OCI-LY7 (cell line): ENCODE measurements around the gene COX19. TPM values are rescaled to one million over a fixed set of nuclear protein-coding genes. Genes with fewer than 3 reads are reported as not detected.

Experiments used
- BruUV-seq: library from RNA; stranded (reverse); fragments of 400-500 nt; replicated peaks from 2 replicates; lab custom pipeline; 2021; lab: Mats Ljungman, UMichigan
- CTCF ChIA-PET: fragments of 300-600 bp; sonication (Branson Sonifier 250); formaldehyde crosslinking; loops from one replicate; lab custom pipeline; 2022; ENCODE audit warnings: antibody characterized with exemption; ENCODE audit not compliant: unreplicated experiment; lab: Charles Lee
- POLR2A ChIA-PET: fragments of 300-600 bp; sonication (Branson Sonifier 250); formaldehyde crosslinking; loops from one replicate; lab custom pipeline; 2022; ENCODE audit warnings: antibody characterized with exemption; lab: Charles Lee
- DNase-seq: peaks from one replicate; pipeline ENCODE4 v3.0.0-alpha.2; 2015; ENCODE audit warnings: low spot score
- H2AFZ ChIP-seq: fragments of 200-600 bp; sonication (generic), shearing (Covaris generic); 2 replicates; pipeline ENCODE4 v1.6.1; 2014; ENCODE audit warnings: mild to moderate bottlenecking, antibody characterized with exemption, low read length, moderate library complexity
- H3K27ac ChIP-seq: fragments of 200-600 bp; sonication (generic); 2 replicates; pipeline ENCODE4 v1.5.1; 2014; ENCODE audit warnings: mixed run types, low read depth, mild to moderate bottlenecking, moderate library complexity, low read length, inconsistent platforms; ENCODE audit not compliant: poor library complexity, severe bottlenecking
- H3K36me3 ChIP-seq: fragments of 200-600 bp; sonication (generic); 2 replicates; pipeline ENCODE4 v1.6.1; 2014; ENCODE audit warnings: mild to moderate bottlenecking, antibody characterized with exemption, low read length, moderate library complexity, mixed read lengths; ENCODE audit not compliant: insufficient read depth
- H3K4me1 ChIP-seq: fragments of 200-600 bp; sonication (generic); 2 replicates; pipeline ENCODE4 v1.5.1; 2014; ENCODE audit warnings: mild to moderate bottlenecking, low read length; ENCODE audit not compliant: insufficient read depth, poor library complexity, severe bottlenecking
- H3K4me2 ChIP-seq: fragments of 200-600 bp; sonication (generic); 2 replicates; pipeline ENCODE4 v1.6.1; 2014; ENCODE audit warnings: mild to moderate bottlenecking, low read length
- H3K4me3 ChIP-seq: fragments of 200-600 bp; sonication (generic); 2 replicates; pipeline ENCODE4 v1.5.1; 2014; ENCODE audit warnings: mild to moderate bottlenecking, low read depth, low read length; ENCODE audit not compliant: poor library complexity, severe bottlenecking
- H3K79me2 ChIP-seq: fragments of 200-600 bp; sonication (generic); 2 replicates; pipeline ENCODE4 v1.6.1; 2016; ENCODE audit warnings: low read depth, mild to moderate bottlenecking, low read length, moderate library complexity, mixed read lengths; ENCODE audit not compliant: insufficient read depth
- H3K9me2 ChIP-seq: fragments of 200-600 bp; sonication (generic); 2 replicates; pipeline ENCODE4 v1.6.1; 2016; ENCODE audit warnings: mild to moderate bottlenecking, low read length, mixed read lengths; ENCODE audit not compliant: insufficient read depth
- H3K9me3 ChIP-seq: fragments of 200-600 bp; sonication (generic); 2 replicates; pipeline ENCODE4 v1.6.1; 2014; ENCODE audit warnings: mild to moderate bottlenecking, mixed run types, low read length, mixed read lengths
- H4K20me1 ChIP-seq: fragments of 200-600 bp; sonication (generic); 2 replicates; pipeline ENCODE4 v1.6.1; 2014; ENCODE audit warnings: mild to moderate bottlenecking, antibody characterized with exemption, low read length, moderate library complexity, mixed read lengths; ENCODE audit not compliant: insufficient read depth
- EZH2phosphoT487 ChIP-seq: fragments of 200-600 bp; sonication (generic); IDR thresholded peaks from 2 replicates; pipeline ENCODE4 v1.6.1; 2018; ENCODE audit warnings: low read depth, borderline replicate concordance, mild to moderate bottlenecking, mixed run types, antibody characterized with exemption, low read length, moderate library complexity, mixed read lengths
- intact Hi-C: fragments of 100-400 bp; cut with micrococcal nuclease; formaldehyde crosslinking; loops from one replicate; pipeline ENCODE4 v1.10.0; 2022; ENCODE audit not compliant: unreplicated experiment
- total RNA-seq, 2 experiments: library from RNA; depleted of rRNA in 1 of 2; stranded (reverse); fragments of >200 nt in 1 of 2; shearing (Covaris generic) in 1 of 2; gene quantifications; 2 replicates each; pipeline ENCODE4 v1.2.3, GENCODE V29; 2014 to 2022
- TF ChIP-seq, protein P1 (sequence below): fragments of 200-600 bp; sonication (generic); conservative IDR thresholded peaks from 2 replicates; pipeline ENCODE4 v1.5.1; 2014; ENCODE audit warnings: mild to moderate bottlenecking, antibody characterized with exemption, low read length, moderate library complexity, mixed read lengths

The COX19 gene
- total RNA-seq, 2 experiments from 2014 or later = 23.2 to 43.1 TPM

DNA sequence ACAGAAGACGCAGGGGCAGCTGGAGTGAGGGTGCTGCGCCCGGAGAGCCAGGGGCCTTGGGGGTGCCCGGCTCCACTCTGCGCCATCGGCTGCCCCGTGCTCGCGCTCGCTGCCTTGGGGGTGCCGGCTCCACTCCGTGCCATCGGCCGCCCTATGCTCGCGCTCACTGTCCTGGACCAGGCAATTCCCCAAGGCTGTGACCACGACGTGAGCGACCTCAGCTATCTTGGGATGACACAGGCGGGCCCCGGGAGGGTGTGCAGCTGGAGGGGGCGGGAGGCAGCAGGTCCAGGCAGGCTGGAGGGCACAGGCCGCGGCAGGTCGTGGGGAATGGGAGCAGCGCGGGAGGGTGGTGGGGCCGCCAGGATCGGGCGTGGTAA, 37.4 kb upstream of the COX19 start:
- peaks cover 32% of the 10 kb centered on the region for H3K36me3 ChIP-seq
- DNase-seq = no peak
- no peaks in the 10 kb centered on the region for H3K79me2 ChIP-seq
- H3K4me1 ChIP-seq = peaks cover 10% of the 10 kb centered on the region
- no peak overlapping the region for H3K27ac ChIP-seq
- H2AFZ ChIP-seq = no peak overlapping the region
- no TSS peak for BruUV-seq
- CTCF ChIA-PET = no interaction called here
- no peak overlapping the region for H3K4me3 ChIP-seq
- no peaks in the 10 kb centered on the region for H4K20me1 ChIP-seq
- intact Hi-C loops = no loop called here
- POLR2A ChIA-PET = no interaction called here
- H3K9me2 ChIP-seq = no peaks in the 10 kb centered on the region
- no peaks in the 10 kb centered on the region for H3K9me3 ChIP-seq
- TF ChIP-seq, protein P1, sequence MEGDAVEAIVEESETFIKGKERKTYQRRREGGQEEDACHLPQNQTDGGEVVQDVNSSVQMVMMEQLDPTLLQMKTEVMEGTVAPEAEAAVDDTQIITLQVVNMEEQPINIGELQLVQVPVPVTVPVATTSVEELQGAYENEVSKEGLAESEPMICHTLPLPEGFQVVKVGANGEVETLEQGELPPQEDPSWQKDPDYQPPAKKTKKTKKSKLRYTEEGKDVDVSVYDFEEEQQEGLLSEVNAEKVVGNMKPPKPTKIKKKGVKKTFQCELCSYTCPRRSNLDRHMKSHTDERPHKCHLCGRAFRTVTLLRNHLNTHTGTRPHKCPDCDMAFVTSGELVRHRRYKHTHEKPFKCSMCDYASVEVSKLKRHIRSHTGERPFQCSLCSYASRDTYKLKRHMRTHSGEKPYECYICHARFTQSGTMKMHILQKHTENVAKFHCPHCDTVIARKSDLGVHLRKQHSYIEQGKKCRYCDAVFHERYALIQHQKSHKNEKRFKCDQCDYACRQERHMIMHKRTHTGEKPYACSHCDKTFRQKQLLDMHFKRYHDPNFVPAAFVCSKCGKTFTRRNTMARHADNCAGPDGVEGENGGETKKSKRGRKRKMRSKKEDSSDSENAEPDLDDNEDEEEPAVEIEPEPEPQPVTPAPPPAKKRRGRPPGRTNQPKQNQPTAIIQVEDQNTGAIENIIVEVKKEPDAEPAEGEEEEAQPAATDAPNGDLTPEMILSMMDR = no peak
- TF ChIP-seq EZH2phosphoT487 = no peak
- no peak overlapping the region for H3K4me2 ChIP-seq

DNA sequence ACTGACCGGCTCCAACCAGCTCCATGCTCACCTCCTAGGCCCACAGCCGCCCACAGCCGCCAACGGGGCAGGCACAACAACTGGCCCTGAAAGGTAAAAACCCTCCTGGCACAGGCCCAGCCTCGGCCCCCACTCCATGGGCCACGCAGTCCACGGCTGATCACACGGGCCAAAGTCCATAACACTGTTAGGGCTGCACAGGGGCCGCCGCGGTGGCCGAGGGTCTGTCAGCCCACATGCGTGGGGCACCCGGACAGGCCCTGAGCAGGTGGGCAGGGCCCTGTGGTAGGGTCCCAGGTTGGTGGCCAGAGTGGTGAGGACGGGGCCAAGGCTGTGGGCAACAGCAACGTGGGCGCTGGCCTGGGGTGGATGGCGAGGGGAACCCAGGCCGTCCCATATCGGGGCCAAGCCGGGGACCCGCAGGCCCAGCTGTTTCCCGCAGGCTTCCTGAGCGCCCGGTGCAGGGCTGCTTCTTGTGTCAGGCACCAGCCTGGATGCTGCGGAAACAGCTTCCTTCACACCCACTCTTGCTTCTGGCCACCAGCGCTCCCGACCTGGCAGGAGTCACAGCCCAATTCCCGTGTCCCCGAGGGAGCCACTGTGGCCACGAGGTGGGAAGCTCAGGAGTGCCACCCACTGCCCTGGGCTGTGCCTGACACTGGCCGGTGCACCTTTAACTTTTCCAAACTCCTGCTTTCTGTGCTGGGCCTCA, 36.8 kb upstream of the COX19 start:
- no peak overlapping the region for H2AFZ ChIP-seq
- no peaks in the 10 kb centered on the region for H3K9me3 ChIP-seq
- no peak for DNase-seq
- no peaks in the 10 kb centered on the region for H3K79me2 ChIP-seq
- TF ChIP-seq, protein P1 = no peak
- no peak for TF ChIP-seq EZH2phosphoT487
- ChIA-PET POLR2A (no interaction called here), CTCF (no interaction called here)
- BruUV-seq = no TSS peak
- intact Hi-C loops = no loop called here
- no peaks in the 10 kb centered on the region for H4K20me1 ChIP-seq
- H3K4me2 ChIP-seq = no peak overlapping the region
- H3K4me1 ChIP-seq = peaks cover 10% of the 10 kb centered on the region
- H3K4me3 ChIP-seq = no peak overlapping the region
- no peak overlapping the region for H3K27ac ChIP-seq
- no peaks in the 10 kb centered on the region for H3K9me2 ChIP-seq
- peaks cover 32% of the 10 kb centered on the region for H3K36me3 ChIP-seq

DNA sequence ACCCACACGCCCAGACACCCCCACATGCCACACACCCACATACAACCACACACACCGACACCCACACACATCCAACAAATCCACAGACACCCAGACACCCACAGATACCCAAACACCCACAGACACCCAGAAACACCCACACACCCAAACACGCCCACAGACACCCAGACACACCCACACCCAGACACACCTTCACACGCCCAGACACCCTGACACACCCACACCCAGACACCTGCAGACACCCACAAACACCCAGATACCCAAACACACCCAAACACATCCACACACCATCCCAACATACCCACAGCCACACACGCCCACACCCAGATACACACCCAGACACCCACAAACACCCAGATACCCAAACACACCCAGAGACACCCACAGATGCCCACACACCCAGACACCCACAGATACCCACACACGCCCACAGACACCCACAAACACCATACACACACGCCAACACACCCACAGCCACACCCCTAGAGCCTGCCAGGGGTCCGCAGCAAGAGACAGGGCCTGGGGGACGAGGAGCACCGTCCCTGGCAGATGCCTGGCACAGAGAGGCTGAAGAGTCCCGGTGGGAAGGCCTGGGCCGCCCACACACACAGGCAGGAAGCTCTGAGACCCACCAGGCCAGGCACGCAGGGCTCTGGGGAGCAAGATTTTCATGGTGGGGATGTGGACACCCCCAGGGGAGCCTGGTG, 36.1 kb upstream of the COX19 start:
- no peak for DNase-seq
- intact Hi-C loops = no loop called here
- BruUV-seq = no TSS peak
- no peak for TF ChIP-seq EZH2phosphoT487
- CTCF ChIA-PET = no interaction called here
- H3K4me3 ChIP-seq = no peak overlapping the region
- H3K4me2 ChIP-seq = no peak overlapping the region
- no peak overlapping the region for H2AFZ ChIP-seq
- no peak overlapping the region for H3K27ac ChIP-seq
- no peaks in the 10 kb centered on the region for H3K79me2 ChIP-seq
- H3K9me2 ChIP-seq = no peaks in the 10 kb centered on the region
- POLR2A ChIA-PET = no interaction called here
- H3K9me3 ChIP-seq = no peaks in the 10 kb centered on the region
- no peaks in the 10 kb centered on the region for H4K20me1 ChIP-seq
- peaks cover 34% of the 10 kb centered on the region for H3K36me3 ChIP-seq
- peaks cover 10% of the 10 kb centered on the region for H3K4me1 ChIP-seq
